ENCODE results near the gene ATAD5.

Gene ATAD5

GRCh38 chr17:30824356-30825145 lies 7.2 kb upstream of the ATAD5 start, which contains the start of gene CRLF3 (continued):
- TF ChIP-seq ZNF174 (tag by site-specific recombination; IDR thresholded peaks at IDR 0.05): no peak
- no peak for TF ChIP-seq ZNF639 (tag by site-specific recombination; IDR thresholded peaks at IDR 0.05)
- TF ChIP-seq ZNF239 (tag by site-specific recombination; IDR thresholded peaks at IDR 0.05): no peak
- TF ChIP-seq ZNF585B (tag by site-specific recombination; IDR thresholded peaks at IDR 0.05): no peak
- peak; percentile 94 for TF ChIP-seq KLF9 (tag by site-specific recombination; IDR thresholded peaks at IDR 0.05; ENCODE audit: low read depth)
- no peak for TF ChIP-seq ZNF211 (tag by site-specific recombination; IDR thresholded peaks at IDR 0.05; ENCODE audit: low read depth)
- TF ChIP-seq ZNF23 (tag by site-specific recombination; IDR thresholded peaks at IDR 0.05; ENCODE audit: borderline replicate concordance): no peak
- no peak for TF ChIP-seq ZNF555 (tag by site-specific recombination; conservative IDR thresholded peaks at IDR 0.05)
- TF ChIP-seq ZBTB6 (tag by site-specific recombination; IDR thresholded peaks at IDR 0.05): peak; percentile 100
- TF ChIP-seq ZNF560 (tag by site-specific recombination; IDR thresholded peaks at IDR 0.05; ENCODE audit: borderline replicate concordance): no peak
- TF ChIP-seq ZNF677 (tag by site-specific recombination; IDR thresholded peaks at IDR 0.05): no peak
- TF ChIP-seq TCF7L2 (IDR thresholded peaks at IDR 0.05; ENCODE audit: borderline replicate concordance, low read depth, low read length): no peak
- TF ChIP-seq PRDM6 (tag by site-specific recombination; IDR thresholded peaks at IDR 0.05): no peak
- TF ChIP-seq ZNF354C (tag by site-specific recombination; IDR thresholded peaks at IDR 0.05; ENCODE audit: borderline replicate concordance, low read depth): no peak
- TF ChIP-seq ZNF624 (tag by site-specific recombination; IDR thresholded peaks at IDR 0.05): no peak
- peak; percentile 65 for TF ChIP-seq PRDM10 (tag by site-specific recombination; IDR thresholded peaks at IDR 0.05)
- no peak for TF ChIP-seq ZNF221 (tag by site-specific recombination; IDR thresholded peaks at IDR 0.05; ENCODE audit: borderline replicate concordance)
- no peak for TF ChIP-seq ZSCAN4 (tag by site-specific recombination; IDR thresholded peaks at IDR 0.05)
- no peak for TF ChIP-seq ZBTB1 (tag by site-specific recombination; IDR thresholded peaks at IDR 0.05)
- TF ChIP-seq HOXC10 (CRISPR knock-in tag; IDR thresholded peaks at IDR 0.05): no peak
- TF ChIP-seq REST (tag by site-specific recombination; IDR thresholded peaks at IDR 0.05): 0 out of 2 replicates have a peak, but pooled peaks have one; percentile 21
- no peak for TF ChIP-seq ZNF701 (tag by site-specific recombination; IDR thresholded peaks at IDR 0.05)
- no peak for TF ChIP-seq ZNF426 (tag by site-specific recombination; IDR thresholded peaks at IDR 0.05)
